Naive B cell (primary cell): Measurements from ENCODE around the gene NABP1. TPM values are rescaled to one million over a fixed set of nuclear protein-coding genes. Genes with fewer than 3 reads are reported as not detected.

Experiments
- ATAC-seq, 2 donors: fragments of 150-1000 bp; cut with Tn5 transposase; 2 replicates each; pipeline ENCODE4 v1.10.0; 2021; ENCODE audit warnings: low read depth in 2 of 2, mild to moderate bottlenecking in 2 of 2, moderate library complexity in 2 of 2
- DNase-seq: peaks from one replicate; pipeline ENCODE4 v3.0.0; 2022
- H3K27ac Mint-ChIP-seq, 6 donors: one replicate each; pipeline ENCODE4 v1.8.0; 2020 to 2022; ENCODE audit warnings: mild to moderate bottlenecking in 6 of 6, mixed read lengths in 6 of 6, moderate library complexity in 5 of 6, inconsistent platforms in 2 of 6
- H3K27me3 Mint-ChIP-seq, 3 donors: one replicate each; pipeline ENCODE4 v1.8.0; 2021 to 2022; ENCODE audit warnings: mixed read lengths in 3 of 3, mild to moderate bottlenecking in 1 of 3
- H3K36me3 Mint-ChIP-seq, 2 donors: one replicate each; pipeline ENCODE4 v1.8.0; 2020 to 2022; ENCODE audit warnings: mixed read lengths in 2 of 2, inconsistent platforms in 1 of 2, mild to moderate bottlenecking in 1 of 2
- H3K4me1 Mint-ChIP-seq, 3 donors: one replicate each; pipeline ENCODE4 v1.8.0; 2020 to 2022; ENCODE audit warnings: mixed read lengths in 3 of 3, inconsistent platforms in 1 of 3, mild to moderate bottlenecking in 1 of 3, moderate library complexity in 1 of 3
- H3K4me3 Mint-ChIP-seq, 8 donors: one replicate each; pipeline ENCODE4 v1.8.0; 2020 to 2022; ENCODE audit warnings: mild to moderate bottlenecking in 8 of 8, mixed read lengths in 8 of 8, moderate library complexity in 8 of 8, inconsistent platforms in 2 of 8
- H3K9me3 Mint-ChIP-seq, 7 donors: one replicate each; pipeline ENCODE4 v1.8.0; 2020 to 2022; ENCODE audit warnings: mixed read lengths in 7 of 7, mild to moderate bottlenecking in 5 of 7, inconsistent platforms in 2 of 7, moderate library complexity in 1 of 7
- polyA plus RNA-seq, 6 donors: library from polyadenylated mRNA; unstranded; fragments of 300-500 nt; fragmentation: Illumina TruSeq; gene quantifications; one replicate each; pipeline ENCODE4 v1.2.3, GENCODE V29; 2021; ENCODE audit warnings: low read depth in 6 of 6

The NABP1 gene
- polyA plus RNA-seq, 6 donors from 2014 or later: 2.1 to 8.0 (median 4.8) TPM

- Mint-ChIP-seq H3K4me3 (peak overlapping the region; percentile 95 to 99 (median 98)), H3K36me3 (peaks cover 0 to 8% of the 10 kb centered on the region in 2 donors), H3K4me1 (peaks cover 24 to 50% (median 40%) of the 10 kb centered on the region in 3 donors), H3K27ac (peak overlapping the region; percentile 95 to 99 (median 98)), H3K9me3 (no peaks in the 10 kb centered on the region), H3K27me3 (no peaks in the 10 kb centered on the region)
- ATAC-seq (peak; percentile 0 to 2), DNase-seq (no peak)
Measured at GRCh38 chr2:191678437-191679100, 633 bp downstream of the NABP1 start.

DNA sequence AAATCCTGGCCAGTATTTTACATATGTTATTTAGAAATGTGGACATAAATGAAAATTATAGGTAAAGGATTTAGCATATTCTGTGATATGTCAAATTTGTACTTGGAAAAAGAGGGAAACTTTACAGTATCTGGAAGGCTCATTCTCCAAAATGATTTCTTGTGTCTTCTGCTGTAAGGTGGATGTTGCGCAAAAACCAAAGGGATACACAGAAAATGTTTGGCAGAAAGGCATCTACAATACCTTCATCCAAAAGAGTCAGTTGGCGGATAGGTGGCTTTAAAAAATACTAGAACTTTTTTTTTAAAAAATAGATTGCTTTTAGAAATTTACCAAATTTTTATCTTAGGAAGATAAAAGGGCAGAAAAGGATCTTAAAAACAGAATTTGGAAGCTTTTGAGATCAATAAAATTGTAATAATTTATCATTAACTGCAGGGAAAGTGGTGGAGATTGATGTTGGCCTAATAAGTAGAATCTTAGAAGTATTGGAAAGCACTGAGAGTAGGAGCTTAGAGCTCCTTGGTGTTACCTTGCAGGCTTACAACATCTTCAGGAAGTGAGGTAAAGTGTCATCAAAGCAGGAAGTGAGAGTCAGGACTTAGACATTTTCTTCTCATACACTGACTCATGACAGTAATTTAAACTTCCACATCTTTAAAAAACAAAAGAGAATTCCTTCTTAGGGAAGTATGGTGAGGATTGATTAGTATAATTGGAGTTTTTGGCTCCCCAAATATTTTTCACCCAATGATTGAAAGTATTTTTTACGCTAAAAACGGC, 2.1 kb downstream of the NABP1 start:
- Mint-ChIP-seq H3K9me3 (no peaks in the 10 kb centered on the region), H3K27me3 (no peaks in the 10 kb centered on the region), H3K4me1 (peaks cover 24 to 49% (median 40%) of the 10 kb centered on the region in 3 donors), H3K36me3 (peaks cover 0 to 15% of the 10 kb centered on the region in 2 donors), H3K27ac (peak overlapping the region; percentile 22 to 95 (median 64)), H3K4me3 (peak overlapping the region; percentile 80 to 99 (median 96))
- DNase-seq (peak; percentile 42), ATAC-seq (peak; percentile 8 to 13)

- peaks cover 4 to 15% of the 10 kb centered on the region in 2 donors for H3K36me3 Mint-ChIP-seq
- peak overlapping the region in 2 of 6 donors; percentile 23 to 58 for H3K27ac Mint-ChIP-seq
- DNase-seq: no peak
- no peaks in the 10 kb centered on the region for H3K27me3 Mint-ChIP-seq
- no peaks in the 10 kb centered on the region for H3K9me3 Mint-ChIP-seq
- peaks cover 20 to 43% (median 34%) of the 10 kb centered on the region in 3 donors for H3K4me1 Mint-ChIP-seq
- no peak for ATAC-seq
- peak overlapping the region in 5 of 8 donors; percentile 25 to 96 (median 86) for H3K4me3 Mint-ChIP-seq
Measured at GRCh38 chr2:191680639-191681038, 2.7 kb downstream of the NABP1 start.

DNA sequence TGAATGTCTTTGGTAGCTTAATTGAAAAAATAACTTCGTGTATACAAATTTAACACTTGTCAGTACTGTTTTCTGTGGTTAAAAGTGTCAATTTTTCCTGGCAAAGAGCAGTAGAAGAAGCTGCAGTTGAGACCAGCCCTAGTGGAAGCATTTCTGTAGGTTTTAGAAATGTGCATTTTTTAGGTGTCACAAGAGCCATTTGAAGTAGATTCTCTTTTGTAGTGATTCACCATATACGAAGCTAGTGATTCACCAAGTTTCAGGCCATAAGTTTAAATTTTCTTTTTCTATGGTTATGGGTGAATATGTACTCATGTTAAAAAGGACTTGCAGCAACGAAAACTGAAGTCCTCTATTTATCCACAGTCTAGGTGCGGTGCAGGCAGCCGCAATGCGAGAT, 4.2 kb downstream of the NABP1 start:
- DNase-seq (no peak), ATAC-seq (no peak)
- H3K27me3 Mint-ChIP-seq: no peaks in the 10 kb centered on the region
- H3K4me1 Mint-ChIP-seq: peaks cover 13 to 38% (median 32%) of the 10 kb centered on the region in 3 donors
- H3K36me3 Mint-ChIP-seq: peaks cover 6 to 15% of the 10 kb centered on the region in 2 donors
- H3K27ac Mint-ChIP-seq: peak overlapping the region in 1 of 6 donors; percentile 36
- no peaks in the 10 kb centered on the region for H3K9me3 Mint-ChIP-seq
- H3K4me3 Mint-ChIP-seq: peak overlapping the region in 1 of 8 donors; percentile 7

DNA sequence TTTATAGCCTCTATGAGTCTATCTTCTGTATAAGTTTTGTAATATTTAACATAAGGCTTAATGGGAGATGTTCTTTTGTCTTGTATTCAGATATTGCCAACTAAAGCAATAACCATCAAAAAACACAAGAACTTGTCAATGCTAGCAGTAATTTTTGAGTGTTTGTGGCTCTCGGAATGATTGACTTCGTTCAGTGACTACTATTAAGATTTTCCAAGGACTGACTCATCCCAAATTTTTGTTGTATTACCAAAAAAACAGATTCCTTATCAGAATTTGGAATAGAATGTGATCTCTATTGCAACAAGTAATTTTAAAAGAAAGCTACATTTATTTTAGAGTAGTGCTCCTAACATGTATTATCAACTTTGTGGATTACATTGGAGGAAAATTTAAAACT, 8.1 kb downstream of the NABP1 start:
- H3K9me3 Mint-ChIP-seq: no peaks in the 10 kb centered on the region
- peaks cover 3 to 22% (median 12%) of the 10 kb centered on the region in 3 donors for H3K4me1 Mint-ChIP-seq
- H3K27me3 Mint-ChIP-seq: no peaks in the 10 kb centered on the region
- H3K27ac Mint-ChIP-seq: peak overlapping the region in 1 of 6 donors; percentile 73
- no peak for DNase-seq
- H3K4me3 Mint-ChIP-seq: no peak overlapping the region
- H3K36me3 Mint-ChIP-seq: peaks cover 6 to 15% of the 10 kb centered on the region in 2 donors
- ATAC-seq: no peak

GRCh38 chr2:191686729-191687128, 8.8 kb downstream of the NABP1 start:
- DNase-seq (no peak), ATAC-seq (peak; percentile 79 to 83)
- Mint-ChIP-seq H3K9me3 (no peaks in the 10 kb centered on the region), H3K36me3 (peaks cover 6 to 15% of the 10 kb centered on the region in 2 donors), H3K27ac (peak overlapping the region in 1 of 6 donors; percentile 80), H3K4me3 (no peak overlapping the region), H3K4me1 (peaks cover 3 to 24% (median 12%) of the 10 kb centered on the region in 3 donors), H3K27me3 (no peaks in the 10 kb centered on the region)

- H3K9me3 Mint-ChIP-seq: no peaks in the 10 kb centered on the region
- H3K4me3 Mint-ChIP-seq: no peak overlapping the region
- H3K36me3 Mint-ChIP-seq: peaks cover 6 to 7% of the 10 kb centered on the region in 2 donors
- DNase-seq: no peak
- no peak for ATAC-seq
- peaks cover 3 to 17% (median 12%) of the 10 kb centered on the region in 3 donors for H3K4me1 Mint-ChIP-seq
- peak overlapping the region in 1 of 6 donors; percentile 24 for H3K27ac Mint-ChIP-seq
- no peaks in the 10 kb centered on the region for H3K27me3 Mint-ChIP-seq
Measured at GRCh38 chr2:191687867-191688266, 9.9 kb downstream of the NABP1 start.

DNA sequence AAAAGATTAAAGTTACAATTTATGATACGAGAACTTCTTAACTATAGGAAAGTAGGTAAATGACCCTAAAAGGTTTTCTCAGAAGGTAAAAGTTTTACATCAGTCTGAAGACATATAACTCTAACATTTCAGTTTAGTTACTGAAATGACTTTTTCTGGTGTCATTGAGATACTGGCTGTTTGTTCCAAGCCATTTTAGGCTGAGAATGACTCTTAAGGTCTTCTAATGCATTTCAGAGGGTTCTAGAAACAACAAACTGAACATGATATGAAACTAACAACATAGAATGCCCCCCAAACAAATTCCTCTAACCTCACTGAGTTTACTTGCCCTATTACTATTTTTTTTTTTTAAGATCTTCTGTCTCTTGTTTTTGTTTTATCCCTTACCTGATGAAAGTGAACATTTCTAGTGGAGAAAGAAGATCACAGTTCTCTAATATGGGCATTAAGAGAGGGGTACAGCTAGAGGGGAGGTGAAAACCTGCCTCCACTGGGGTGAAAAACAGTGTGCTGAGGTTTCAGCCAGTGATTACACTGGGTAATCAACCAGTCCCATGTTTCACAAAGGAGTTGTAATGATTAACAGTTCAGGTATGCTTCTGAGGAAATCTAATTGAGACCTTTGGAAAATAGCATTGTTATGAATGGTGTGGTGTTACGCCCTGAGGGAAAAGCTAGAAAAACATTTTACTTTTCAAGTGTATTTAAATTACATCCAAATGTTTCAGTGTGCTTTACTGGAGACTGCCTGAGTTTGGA, 11.2 kb downstream of the NABP1 start:
- DNase-seq (no peak), ATAC-seq (no peak)
- no peaks in the 10 kb centered on the region for H3K9me3 Mint-ChIP-seq
- no peak overlapping the region for H3K4me3 Mint-ChIP-seq
- peak overlapping the region in 1 of 6 donors; percentile 23 for H3K27ac Mint-ChIP-seq
- H3K36me3 Mint-ChIP-seq: peaks cover 3 to 6% of the 10 kb centered on the region in 2 donors
- no peaks in the 10 kb centered on the region for H3K27me3 Mint-ChIP-seq
- H3K4me1 Mint-ChIP-seq: peaks cover 3 to 16% (median 12%) of the 10 kb centered on the region in 3 donors

DNA sequence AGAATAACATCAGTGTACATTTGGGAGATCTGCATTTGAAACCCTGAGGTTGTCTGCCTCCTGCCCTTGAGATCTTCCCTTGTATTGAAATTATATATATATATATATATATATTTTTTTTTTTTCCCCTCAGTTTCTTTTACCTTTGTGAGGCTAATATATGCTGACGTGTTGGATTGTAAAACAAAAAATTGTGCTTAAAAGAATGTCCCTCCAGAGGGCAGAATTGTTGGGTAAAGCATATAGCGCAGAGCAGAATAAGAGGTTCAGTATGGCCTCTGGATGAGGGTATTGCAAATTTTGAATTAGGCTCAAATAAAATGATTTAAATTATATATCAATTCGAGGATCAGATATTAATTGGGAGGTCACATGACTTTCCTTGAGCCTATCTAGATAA, 12.4 kb downstream of the NABP1 start:
- H3K4me3 Mint-ChIP-seq: no peak overlapping the region
- ATAC-seq (no peak), DNase-seq (no peak)
- H3K4me1 Mint-ChIP-seq: peaks cover 3 to 16% (median 12%) of the 10 kb centered on the region in 3 donors
- no peak overlapping the region for H3K27ac Mint-ChIP-seq
- H3K36me3 Mint-ChIP-seq: peaks cover 0 to 6% of the 10 kb centered on the region in 2 donors
- no peaks in the 10 kb centered on the region for H3K27me3 Mint-ChIP-seq
- no peaks in the 10 kb centered on the region for H3K9me3 Mint-ChIP-seq

- H3K27ac Mint-ChIP-seq: no peak overlapping the region
- no peaks in the 10 kb centered on the region for H3K36me3 Mint-ChIP-seq
- DNase-seq: peak; percentile 60
- no peaks in the 10 kb centered on the region for H3K9me3 Mint-ChIP-seq
- H3K4me3 Mint-ChIP-seq: no peak overlapping the region
- ATAC-seq: peak; percentile 79 to 82
- H3K27me3 Mint-ChIP-seq: no peaks in the 10 kb centered on the region
- peaks cover 3 to 15% (median 12%) of the 10 kb centered on the region in 3 donors for H3K4me1 Mint-ChIP-seq
Measured at GRCh38 chr2:191691016-191691735, 13.2 kb downstream of the NABP1 start.

GRCh38 chr2:191691898-191692297, 14.0 kb downstream of the NABP1 start:
- H3K36me3 Mint-ChIP-seq: no peaks in the 10 kb centered on the region
- no peak for DNase-seq

GRCh38 chr2:191692502-191693115, 14.7 kb downstream of the NABP1 start:
- Mint-ChIP-seq H3K27ac (no peak overlapping the region), H3K36me3 (no peaks in the 10 kb centered on the region), H3K4me3 (no peak overlapping the region), H3K27me3 (no peaks in the 10 kb centered on the region), H3K4me1 (peaks cover 3 to 7% (median 3%) of the 10 kb centered on the region in 3 donors), H3K9me3 (no peaks in the 10 kb centered on the region)
- DNase-seq (no peak), ATAC-seq (no peak)

More at GRCh38 chr2:191691898-191692297, 14.0 kb downstream of the NABP1 start:
- no peak overlapping the region for H3K4me3 Mint-ChIP-seq
- no peak for ATAC-seq
- H3K27me3 Mint-ChIP-seq: no peaks in the 10 kb centered on the region
- no peak overlapping the region for H3K27ac Mint-ChIP-seq
- peaks cover 3 to 8% (median 4%) of the 10 kb centered on the region in 3 donors for H3K4me1 Mint-ChIP-seq
- H3K9me3 Mint-ChIP-seq: no peaks in the 10 kb centered on the region
